Mucosa of gallbladder (tissue), 1 donor: Measurements from ENCODE around the gene MSH3. TPM values are rescaled to one million over a fixed set of nuclear protein-coding genes. Genes with fewer than 3 reads are reported as not detected.
"Not testable (repeated sequence)": the region's sequence is repeated elsewhere in the genome, so short reads cannot be mapped to it uniquely, and the experiment has no call there.

Experiments used
- DNase-seq: peaks from one replicate; pipeline ENCODE4 v3.0.0-alpha.2; 2020; ENCODE audit warnings: low spot score
- total RNA-seq: library from RNA; stranded (reverse); gene quantifications from one replicate; pipeline ENCODE4 v1.2.1, GENCODE V29; 2021
- donor health status: DM: no; HTN: no; CAD: no.

MSH3 gene
- total RNA-seq, 1 donor from 2014 or later = 16.1 TPM

- DNase-seq = no peak
Observed at GRCh38 chr5:80656425-80656824, 2.0 kb downstream of the MSH3 start.

- DNase-seq = no peak
Observed at GRCh38 chr5:80659106-80659505, 4.7 kb downstream of the MSH3 start.

GRCh38 chr5:80660661-80661060 lies 6.2 kb downstream of the MSH3 start:
- not testable (repeated sequence) for DNase-seq

- no peak for DNase-seq
Observed at GRCh38 chr5:80662108-80662507, 7.7 kb downstream of the MSH3 start.

- no peak for DNase-seq
Observed at GRCh38 chr5:80665057-80665456, 10.6 kb downstream of the MSH3 start.

- DNase-seq = no peak
Observed at GRCh38 chr5:80667384-80667783, 12.9 kb downstream of the MSH3 start.

GRCh38 chr5:80668016-80668969 lies 13.8 kb downstream of the MSH3 start:
- DNase-seq = peak; percentile 28

- DNase-seq = peak; percentile 75
Observed at GRCh38 chr5:80672140-80672736, 17.8 kb downstream of the MSH3 start.

GRCh38 chr5:80676706-80677105 lies 22.3 kb downstream of the MSH3 start:
- DNase-seq = no peak

- DNase-seq = no peak
Observed at GRCh38 chr5:80686757-80687156, 32.3 kb downstream of the MSH3 start.

GRCh38 chr5:80688648-80689420 lies 34.4 kb downstream of the MSH3 start:
- no peak for DNase-seq

GRCh38 chr5:80689627-80690026 lies 35.2 kb downstream of the MSH3 start:
- no peak for DNase-seq

- no peak for DNase-seq
Observed at GRCh38 chr5:80695666-80696065, 41.2 kb downstream of the MSH3 start.

- DNase-seq = no peak
Observed at GRCh38 chr5:80696450-80696849, 42.0 kb downstream of the MSH3 start.

- DNase-seq = no peak
Observed at GRCh38 chr5:80697100-80697499, 42.6 kb downstream of the MSH3 start.

- DNase-seq = no peak
Observed at GRCh38 chr5:80698369-80698768, 43.9 kb downstream of the MSH3 start.

GRCh38 chr5:80701597-80701996 lies 47.1 kb downstream of the MSH3 start:
- DNase-seq = no peak

GRCh38 chr5:80703291-80703690 lies 48.8 kb downstream of the MSH3 start:
- DNase-seq = no peak

- no peak for DNase-seq
Observed at GRCh38 chr5:80703747-80704146, 49.3 kb downstream of the MSH3 start.

GRCh38 chr5:80704221-80704620 lies 49.8 kb downstream of the MSH3 start:
- DNase-seq = no peak

GRCh38 chr5:80705216-80705769 lies 50.8 kb downstream of the MSH3 start:
- no peak for DNase-seq

- no peak for DNase-seq
Observed at GRCh38 chr5:80705801-80706200, 51.3 kb downstream of the MSH3 start.
